Muscle of leg (tissue), 11 donors: ENCODE measurements around the gene MRO. TPM values are rescaled to one million over a fixed set of nuclear protein-coding genes. Genes with fewer than 3 reads are reported as not detected.
A peak's percentile ranks its signal among the peaks of the same experiment; 100 is the strongest.
"Not testable (repeated sequence)": the region's sequence is repeated elsewhere in the genome, so short reads cannot be mapped to it uniquely, and the experiment has no call there.

ENCODE experiments used
- DNase-seq: peaks from one replicate; pipeline ENCODE4 v3.0.0; 2013
- H3K27ac ChIP-seq: one replicate; pipeline ENCODE4 v1.5.1; 2013; ENCODE audit warnings: mild to moderate bottlenecking, low read length, control low read depth
- H3K27me3 ChIP-seq: one replicate; pipeline ENCODE4 v1.6.1; 2013; ENCODE audit warnings: low read length; ENCODE audit not compliant: control insufficient read depth, insufficient read depth
- H3K36me3 ChIP-seq: one replicate; pipeline ENCODE4 v1.6.1; 2013; ENCODE audit warnings: low read length; ENCODE audit not compliant: control insufficient read depth, insufficient read depth
- H3K4me1 ChIP-seq: one replicate; pipeline ENCODE4 v1.6.1; 2013; ENCODE audit warnings: low read length; ENCODE audit not compliant: control insufficient read depth, insufficient read depth
- H3K4me3 ChIP-seq: one replicate; pipeline ENCODE4 v1.5.1; 2013; ENCODE audit warnings: low read length, control low read depth
- H3K9me3 ChIP-seq: replicated peaks from 2 replicates; pipeline ENCODE4 v1.6.1; 2013; ENCODE audit warnings: low read depth, low read length; ENCODE audit not compliant: control insufficient read depth
- WGBS: methylation state at CpG from one replicate; pipeline ENCODE4 v1.1.5; 2013; ENCODE audit warnings: missing lambda C conversion rate; ENCODE audit not compliant: insufficient coverage; 5-methylcytosine and 5-hydroxymethylcytosine counted together
- polyA plus RNA-seq, 8 donors: library from polyadenylated mRNA; unstranded; fragments of 120-200 nt; gene quantifications; one replicate each; pipeline versions ENCODE4 v1.2.1 to v1.2.3, GENCODE V29; 2013; ENCODE audit warnings: inconsistent platforms in 1 of 8, low replicate concordance in 1 of 8; ENCODE audit not compliant: insufficient read length in 8 of 8, insufficient read depth in 1 of 8
- total RNA-seq: library from RNA; stranded (reverse); fragments of 120-200 nt; gene quantifications from one replicate; pipeline ENCODE4 v1.2.4, GENCODE V29; 2013

Gene MRO
- total and polyA plus RNA-seq, 9 donors: 0.10 to 0.80 (median 0.27) TPM

GRCh38 chr18:50779021-50779420 is 40.8 kb downstream of the MRO start:
- H3K27ac ChIP-seq, H3K27me3 ChIP-seq, H3K4me1 ChIP-seq, DNase-seq, H3K36me3 ChIP-seq, H3K9me3 ChIP-seq, H3K4me3 ChIP-seq: not testable (repeated sequence)
- no CpG with 5 or more reads among the region's 3 CpGs for WGBS

GRCh38 chr18:50776383-50776782 is 43.4 kb downstream of the MRO start:
- H3K4me1 ChIP-seq: no peaks in the 10 kb centered on the region
- no CpG with 5 or more reads among the region's 4 CpGs for WGBS

GRCh38 chr18:50775726-50776125 is 44.1 kb downstream of the MRO start:
- DNase-seq: no peak
- Histone ChIP-seq H3K4me1 (no peaks in the 10 kb centered on the region), H3K9me3 (no peaks in the 10 kb centered on the region), H3K4me3 (no peak overlapping the region), H3K36me3 (no peaks in the 10 kb centered on the region), H3K27me3 (no peaks in the 10 kb centered on the region), H3K27ac (no peak overlapping the region)
- WGBS: 85% methylated on average over 14 of the region's 14 CpGs

More at GRCh38 chr18:50776383-50776782, 43.4 kb downstream of the MRO start:
- DNase-seq: no peak
- H3K27ac ChIP-seq: no peak overlapping the region
- H3K4me3 ChIP-seq: no peak overlapping the region
- H3K9me3 ChIP-seq: no peaks in the 10 kb centered on the region
- no peaks in the 10 kb centered on the region for H3K36me3 ChIP-seq
- H3K27me3 ChIP-seq: no peaks in the 10 kb centered on the region

GRCh38 chr18:50775207-50775606 is 44.6 kb downstream of the MRO start:
- no peak for DNase-seq
- Histone ChIP-seq H3K27me3 (no peaks in the 10 kb centered on the region), H3K27ac (no peak overlapping the region), H3K4me3 (no peak overlapping the region), H3K9me3 (no peaks in the 10 kb centered on the region), H3K36me3 (no peaks in the 10 kb centered on the region), H3K4me1 (no peaks in the 10 kb centered on the region)
- WGBS: 73% methylated on average over 6 of the region's 9 CpGs

- Histone ChIP-seq H3K27ac (no peak overlapping the region), H3K27me3 (no peaks in the 10 kb centered on the region), H3K4me3 (no peak overlapping the region), H3K9me3 (peaks cover 6% of the 10 kb centered on the region), H3K36me3 (no peaks in the 10 kb centered on the region), H3K4me1 (no peaks in the 10 kb centered on the region)
- no peak for DNase-seq
These were observed 50.4 kb downstream of the MRO start for GRCh38 chr18:50769463-50769862.

- Histone ChIP-seq H3K4me3 (no peak overlapping the region), H3K4me1 (peaks cover 5% of the 10 kb centered on the region), H3K9me3 (no peaks in the 10 kb centered on the region), H3K27ac (no peak overlapping the region), H3K36me3 (no peaks in the 10 kb centered on the region), H3K27me3 (no peaks in the 10 kb centered on the region)
- DNase-seq: no peak
- WGBS: 78% methylated on average over 4 of the region's 7 CpGs
These were observed 62.5 kb downstream of the MRO start for GRCh38 chr18:50757358-50757757.

GRCh38 chr18:50754297-50754696 is 65.5 kb downstream of the MRO start:
- no peak for DNase-seq
- Histone ChIP-seq H3K27ac (no peak overlapping the region), H3K4me3 (no peak overlapping the region), H3K4me1 (peaks cover 8% of the 10 kb centered on the region), H3K36me3 (no peaks in the 10 kb centered on the region), H3K9me3 (no peaks in the 10 kb centered on the region), H3K27me3 (peaks cover 3% of the 10 kb centered on the region)
- WGBS: 96% methylated on average over 2 of the region's 3 CpGs

- Histone ChIP-seq H3K27ac (peak overlapping the region; percentile 13), H3K9me3 (no peaks in the 10 kb centered on the region), H3K4me1 (peaks cover 17% of the 10 kb centered on the region), H3K27me3 (peaks cover 3% of the 10 kb centered on the region), H3K36me3 (no peaks in the 10 kb centered on the region), H3K4me3 (no peak overlapping the region)
- WGBS: no CpG with 5 or more reads among the region's 1 CpG
- DNase-seq: no peak
These were observed 66.5 kb downstream of the MRO start for GRCh38 chr18:50753311-50753710.

GRCh38 chr18:50751947-50752346 is 67.9 kb downstream of the MRO start:
- Histone ChIP-seq H3K27ac (no peak overlapping the region), H3K27me3 (peaks cover 3% of the 10 kb centered on the region), H3K4me3 (no peak overlapping the region), H3K4me1 (peaks cover 21% of the 10 kb centered on the region), H3K9me3 (no peaks in the 10 kb centered on the region), H3K36me3 (no peaks in the 10 kb centered on the region)
- no CpG with 5 or more reads among the region's 1 CpG for WGBS
- DNase-seq: no peak

- H3K9me3 ChIP-seq: no peaks in the 10 kb centered on the region
- no peak for DNase-seq
- WGBS: no CpG with 5 or more reads among the region's 5 CpGs
These were observed 68.3 kb downstream of the MRO start for GRCh38 chr18:50751490-50751889.

GRCh38 chr18:50750546-50750945 is 69.3 kb downstream of the MRO start:
- H3K36me3 ChIP-seq: no peaks in the 10 kb centered on the region
- H3K4me3 ChIP-seq: no peak overlapping the region
- peaks cover 3% of the 10 kb centered on the region for H3K27me3 ChIP-seq
- H3K27ac ChIP-seq: no peak overlapping the region
- WGBS: 100% methylated on average over 1 of the region's 2 CpGs
- no peak for DNase-seq
- H3K9me3 ChIP-seq: no peaks in the 10 kb centered on the region
- H3K4me1 ChIP-seq: peaks cover 21% of the 10 kb centered on the region

More at GRCh38 chr18:50751490-50751889, 68.3 kb downstream of the MRO start:
- H3K4me1 ChIP-seq: peaks cover 21% of the 10 kb centered on the region
- no peaks in the 10 kb centered on the region for H3K36me3 ChIP-seq
- no peak overlapping the region for H3K27ac ChIP-seq
- peaks cover 3% of the 10 kb centered on the region for H3K27me3 ChIP-seq
- H3K4me3 ChIP-seq: no peak overlapping the region
